ENCODE measurements around the gene CREG1. TPM values are rescaled to one million over a fixed set of nuclear protein-coding genes. Genes with fewer than 3 reads are reported as not detected.

CREG1 gene
- total RNA-seq, 2 experiments from 2014 or later = 12.6 to 13.5 TPM

GRCh38 chr1:167542109-167543032 is 11.2 kb downstream of the CREG1 start:
- CTCF ChIA-PET = interaction anchor here (0.8 to 2.5 kb wide), 4 partner anchors 11 to 322 kb away, joined by 3 to 13 read pairs (median 6); partner anchors contain the start of gene CREG1
- POLR2A ChIA-PET = no interaction called here

- POLR2A ChIA-PET = no interaction called here
- CTCF ChIA-PET = interaction anchor here (1.3 to 2.5 kb wide), 7 partner anchors 11 to 476 kb away, joined by 3 to 13 read pairs (median 6); partner anchors contain the start of gene CREG1
These were observed 12.0 kb downstream of the CREG1 start for GRCh38 chr1:167541610-167542009.

- ChIA-PET POLR2A (no interaction called here), CTCF (interaction anchor here (0.6 to 2.5 kb wide), 16 partner anchors 8 to 576 kb away, joined by 3 to 13 read pairs (median 5); partner anchors contain the start of gene CREG1)
These were observed 12.6 kb downstream of the CREG1 start for GRCh38 chr1:167541003-167541402.

- CTCF ChIA-PET = no interaction called here
These were observed 14.9 kb downstream of the CREG1 start for GRCh38 chr1:167538657-167539056.

GRCh38 chr1:167533851-167534300 is 19.7 kb downstream of the CREG1 start:
- POLR2A ChIA-PET = interaction anchor here (0.5 to 1.5 kb wide), 2 partner anchors 16 to 19 kb away, joined by 3 to 4 read pairs; no protein-coding TSS in a partner anchor
- CTCF ChIA-PET = interaction anchor here (0.6 to 2.7 kb wide), 19 partner anchors 9 to 449 kb away, joined by 3 to 18 read pairs (median 3); no protein-coding TSS in a partner anchor

More at GRCh38 chr1:167538657-167539056, 14.9 kb downstream of the CREG1 start:
- POLR2A ChIA-PET = no interaction called here

- CTCF ChIA-PET = interaction anchor here (0.6 to 2.7 kb wide), 15 partner anchors 9 to 448 kb away, joined by 3 to 18 read pairs (median 3); no protein-coding TSS in a partner anchor
- POLR2A ChIA-PET = interaction anchor here (0.5 kb wide), 1 partner anchor 15 kb away, joined by 3 read pairs; no protein-coding TSS in a partner anchor
These were observed 20.4 kb downstream of the CREG1 start for GRCh38 chr1:167532964-167533824.

GRCh38 chr1:167532375-167532774 is 21.2 kb downstream of the CREG1 start:
- CTCF ChIA-PET = interaction anchor here (0.6 to 1.6 kb wide), 3 partner anchors 40 to 155 kb away, joined by 3 to 5 read pairs (median 4); no protein-coding TSS in a partner anchor
- POLR2A ChIA-PET = no interaction called here

- POLR2A ChIA-PET = no interaction called here
These were observed 23.6 kb downstream of the CREG1 start for GRCh38 chr1:167529829-167530474.

GRCh38 chr1:167528057-167528728 is 25.4 kb downstream of the CREG1 start:
- ChIA-PET CTCF (interaction anchor here (0.6 to 2.3 kb wide), 3 partner anchors 12 to 178 kb away, joined by 3 to 9 read pairs (median 3); no protein-coding TSS in a partner anchor), POLR2A (interaction anchor here (0.7 kb wide), 1 partner anchor 9 kb away, joined by 4 read pairs; no protein-coding TSS in a partner anchor)

More at GRCh38 chr1:167529829-167530474, 23.6 kb downstream of the CREG1 start:
- CTCF ChIA-PET = interaction anchor here (1.0 to 2.3 kb wide), 3 partner anchors 10 to 238 kb away, joined by 3 to 9 read pairs (median 5); partner anchors contain the start of gene CD247

GRCh38 chr1:167526667-167527383 is 26.7 kb downstream of the CREG1 start:
- ChIA-PET CTCF (interaction anchor here (0.9 kb wide), 1 partner anchor 61 kb away, joined by 3 read pairs; no protein-coding TSS in a partner anchor), POLR2A (no interaction called here)

- ChIA-PET POLR2A (no interaction called here), CTCF (interaction anchor here (1.0 kb wide), 1 partner anchor 9 kb away, joined by 3 read pairs; no protein-coding TSS in a partner anchor)
These were observed 28.9 kb downstream of the CREG1 start for GRCh38 chr1:167524651-167525050.

- ChIA-PET CTCF (no interaction called here), POLR2A (no interaction called here)
These were observed 31.3 kb downstream of the CREG1 start for GRCh38 chr1:167522246-167522645.

- ChIA-PET CTCF (no interaction called here), POLR2A (no interaction called here)
These were observed 32.8 kb downstream of the CREG1 start for GRCh38 chr1:167520711-167521206.

GRCh38 chr1:167518331-167518700 is 35.2 kb downstream of the CREG1 start, which contains the start of gene CD247:
Gene CD247 (minus strand): TSS chr1:167518529. CDS start chr1:167518465, 64 bp downstream.
- POLR2A ChIA-PET = interaction anchor here (0.9 to 4.7 kb wide), 7 partner anchors 15 to 298 kb away, joined by 3 to 44 read pairs (median 8); partner anchors contain the start of gene POU2F1
- CTCF ChIA-PET = interaction anchor here (0.8 to 4.9 kb wide), 13 partner anchors 11 to 71 kb away, joined by 3 to 24 read pairs (median 5); partner anchors contain the start of gene CREG1

GRCh38 chr1:167517535-167518330 is 35.8 kb downstream of the CREG1 start:
- ChIA-PET POLR2A (interaction anchor here (0.9 to 4.7 kb wide), 9 partner anchors 16 to 297 kb away, joined by 3 to 44 read pairs (median 8); partner anchors contain the start of genes CREG1 and POU2F1), CTCF (interaction anchor here (0.8 to 4.9 kb wide), 12 partner anchors 9 to 70 kb away, joined by 3 to 24 read pairs (median 4); partner anchors contain the start of gene CREG1)
